ENCODE measurements around the gene CAPN7. TPM values are rescaled to one million over a fixed set of nuclear protein-coding genes. Genes with fewer than 3 reads are reported as not detected.
"Not testable (repeated sequence)": the region's sequence is repeated elsewhere in the genome, so short reads cannot be mapped to it uniquely, and the experiment has no call there.

CAPN7 gene
- total RNA-seq, 1 donor from 2014 or later, result 57.7 TPM

DNA sequence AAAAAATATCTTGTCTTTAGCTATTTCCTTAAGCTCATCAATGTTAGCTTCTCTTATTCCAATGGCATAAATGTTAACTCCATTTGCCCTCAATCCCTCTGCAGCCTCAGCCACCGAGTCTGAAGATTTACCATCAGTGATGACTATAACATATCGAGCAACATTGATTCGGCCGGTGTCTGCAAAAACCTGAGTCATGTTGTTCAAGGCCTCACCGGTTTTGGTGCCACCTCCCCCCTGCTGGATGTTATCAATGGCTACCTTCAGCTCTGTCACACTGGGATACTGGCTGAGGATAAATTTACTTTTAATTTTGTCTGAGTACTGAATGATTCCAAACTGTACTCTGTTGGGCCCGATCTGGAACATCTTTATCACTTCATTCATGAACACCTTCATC is 41.0 kb upstream of the CAPN7 start:
- H3K27ac ChIP-seq, result no peak overlapping the region
- no peak overlapping the region for H3K4me2 ChIP-seq
- TF ChIP-seq, protein P1, sequence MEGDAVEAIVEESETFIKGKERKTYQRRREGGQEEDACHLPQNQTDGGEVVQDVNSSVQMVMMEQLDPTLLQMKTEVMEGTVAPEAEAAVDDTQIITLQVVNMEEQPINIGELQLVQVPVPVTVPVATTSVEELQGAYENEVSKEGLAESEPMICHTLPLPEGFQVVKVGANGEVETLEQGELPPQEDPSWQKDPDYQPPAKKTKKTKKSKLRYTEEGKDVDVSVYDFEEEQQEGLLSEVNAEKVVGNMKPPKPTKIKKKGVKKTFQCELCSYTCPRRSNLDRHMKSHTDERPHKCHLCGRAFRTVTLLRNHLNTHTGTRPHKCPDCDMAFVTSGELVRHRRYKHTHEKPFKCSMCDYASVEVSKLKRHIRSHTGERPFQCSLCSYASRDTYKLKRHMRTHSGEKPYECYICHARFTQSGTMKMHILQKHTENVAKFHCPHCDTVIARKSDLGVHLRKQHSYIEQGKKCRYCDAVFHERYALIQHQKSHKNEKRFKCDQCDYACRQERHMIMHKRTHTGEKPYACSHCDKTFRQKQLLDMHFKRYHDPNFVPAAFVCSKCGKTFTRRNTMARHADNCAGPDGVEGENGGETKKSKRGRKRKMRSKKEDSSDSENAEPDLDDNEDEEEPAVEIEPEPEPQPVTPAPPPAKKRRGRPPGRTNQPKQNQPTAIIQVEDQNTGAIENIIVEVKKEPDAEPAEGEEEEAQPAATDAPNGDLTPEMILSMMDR (IDR thresholded peaks at IDR 0.05), result no peak
- TF ChIP-seq EZH2phosphoT487 (IDR thresholded peaks at IDR 0.05) (no peak), EZH2 (IDR thresholded peaks at IDR 0.05) (no peak)
- Mint-ChIP-seq H3K4me3 (no peak overlapping the region), H3K9me3 (peaks cover 4% of the 10 kb centered on the region), H3K27me3 (ENCODE audit: insufficient read depth, low read depth) (peaks cover 3% of the 10 kb centered on the region), H3K4me1 (no peaks in the 10 kb centered on the region), H3K36me3 (peaks cover 2% of the 10 kb centered on the region), H3K27ac (no peak overlapping the region)
- no peak overlapping the region for H2AFZ ChIP-seq (replicated peaks)
- no peak overlapping the region for H3K9ac ChIP-seq
- H3K4me3 ChIP-seq, result no peak overlapping the region
- peaks cover 4% of the 10 kb centered on the region for H3K27me3 ChIP-seq
- H4K20me1 ChIP-seq (ENCODE audit: low read depth), result no peaks in the 10 kb centered on the region
- DNase-seq (ENCODE audit: low spot score), result no peak
- H3K36me3 ChIP-seq, result no peaks in the 10 kb centered on the region
- no peaks in the 10 kb centered on the region for H3K4me1 ChIP-seq
- no peaks in the 10 kb centered on the region for H3K9me3 ChIP-seq (ENCODE audit: low read depth)
- H3K79me2 ChIP-seq (ENCODE audit: low read depth), result no peaks in the 10 kb centered on the region
- no peaks in the 10 kb centered on the region for H3F3A ChIP-seq (ENCODE audit: low read depth)

DNA sequence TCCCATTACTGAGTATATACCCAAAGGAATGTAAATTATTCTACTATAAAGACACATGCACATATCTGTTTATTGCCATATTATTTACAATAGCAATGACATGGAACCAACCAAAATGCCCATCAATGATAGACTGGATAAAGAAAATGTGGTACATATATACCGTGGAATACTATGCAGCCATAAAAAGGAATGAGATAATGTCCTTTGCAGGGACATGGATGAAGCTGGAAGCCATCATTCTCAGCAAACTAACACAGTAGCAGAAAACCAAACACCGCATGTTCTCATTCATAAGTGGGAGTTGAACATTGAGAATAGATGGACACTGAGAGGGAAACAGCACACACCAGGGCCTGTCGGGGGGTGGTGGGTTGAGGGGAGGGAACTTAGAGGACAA is 39.7 kb upstream of the CAPN7 start:
- H3K36me3 ChIP-seq; H3K4me2 ChIP-seq; H3K27ac ChIP-seq; H3K4me3 ChIP-seq; H3K9me3 ChIP-seq (ENCODE audit: low read depth); H3K4me3 Mint-ChIP-seq; H3K4me1 ChIP-seq; H3K27ac Mint-ChIP-seq; H2AFZ ChIP-seq (replicated peaks); H3K36me3 Mint-ChIP-seq; H3K27me3 ChIP-seq; H3K27me3 Mint-ChIP-seq (ENCODE audit: insufficient read depth, low read depth); H3K9ac ChIP-seq; DNase-seq (ENCODE audit: low spot score); H4K20me1 ChIP-seq (ENCODE audit: low read depth); H3K9me3 Mint-ChIP-seq; H3K4me1 Mint-ChIP-seq; H3K79me2 ChIP-seq (ENCODE audit: low read depth); H3F3A ChIP-seq (ENCODE audit: low read depth): not testable (repeated sequence)

DNA sequence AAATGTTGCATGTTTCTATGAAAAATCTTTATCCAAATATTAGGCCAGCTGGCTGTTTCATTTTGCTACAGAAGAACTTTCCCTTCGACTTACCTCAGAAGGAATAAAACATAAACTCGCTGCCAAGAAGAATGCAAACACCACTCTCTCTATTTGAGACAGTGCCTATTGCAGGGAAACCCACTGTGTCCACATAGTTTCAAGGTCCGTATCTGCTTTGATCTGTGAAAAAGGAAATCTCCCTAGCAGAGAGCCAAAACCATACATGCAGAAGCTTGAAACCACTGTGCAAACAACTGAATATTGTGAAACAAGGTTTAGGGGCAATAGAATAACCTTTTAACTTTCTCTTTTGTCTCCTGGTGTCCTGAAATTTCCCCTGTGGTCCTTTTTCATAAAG is 35.0 kb upstream of the CAPN7 start:
- no peaks in the 10 kb centered on the region for H3K9me3 ChIP-seq (ENCODE audit: low read depth)
- no peak overlapping the region for H3K9ac ChIP-seq
- DNase-seq (ENCODE audit: low spot score), result no peak
- no peak overlapping the region for H3K4me2 ChIP-seq
- H3K27ac Mint-ChIP-seq, result no peak overlapping the region
- TF ChIP-seq, protein P1 (IDR thresholded peaks at IDR 0.05), result no peak
- TF ChIP-seq EZH2 (IDR thresholded peaks at IDR 0.05) (no peak), EZH2phosphoT487 (IDR thresholded peaks at IDR 0.05) (no peak)
- H3K9me3 Mint-ChIP-seq, result no peaks in the 10 kb centered on the region
- H3F3A ChIP-seq (ENCODE audit: low read depth), result no peaks in the 10 kb centered on the region
- no peaks in the 10 kb centered on the region for H3K4me1 Mint-ChIP-seq
- H3K36me3 ChIP-seq, result no peaks in the 10 kb centered on the region
- H3K4me1 ChIP-seq, result no peaks in the 10 kb centered on the region
- no peaks in the 10 kb centered on the region for H3K79me2 ChIP-seq (ENCODE audit: low read depth)
- H2AFZ ChIP-seq (replicated peaks), result no peak overlapping the region
- no peak overlapping the region for H3K4me3 ChIP-seq
- peaks cover 5% of the 10 kb centered on the region for H3K27me3 Mint-ChIP-seq (ENCODE audit: insufficient read depth, low read depth)
- H3K4me3 Mint-ChIP-seq, result no peak overlapping the region
- peaks cover 4% of the 10 kb centered on the region for H3K27me3 ChIP-seq
- no peak overlapping the region for H3K27ac ChIP-seq
- no peaks in the 10 kb centered on the region for H3K36me3 Mint-ChIP-seq
- H4K20me1 ChIP-seq (ENCODE audit: low read depth), result no peaks in the 10 kb centered on the region

DNA sequence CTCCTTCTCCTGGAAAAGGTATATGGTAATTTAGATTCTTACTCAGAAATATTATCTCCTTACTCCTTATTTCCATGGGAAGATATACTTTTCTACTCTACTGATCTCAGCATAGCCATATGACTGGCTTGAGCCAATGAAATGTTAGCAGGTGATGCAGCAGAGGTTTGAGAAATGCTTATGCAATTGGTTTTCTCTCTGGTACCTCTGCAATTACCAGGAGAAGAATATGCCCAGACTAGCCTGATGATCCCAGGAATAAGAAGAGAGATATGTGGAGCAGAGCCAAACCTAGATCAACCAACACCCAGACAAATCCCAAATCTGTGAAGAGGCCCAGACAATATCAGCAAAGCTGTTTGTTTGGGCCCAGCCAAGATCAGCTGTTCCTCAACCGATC is 33.2 kb upstream of the CAPN7 start:
- peaks cover 5% of the 10 kb centered on the region for H3K27me3 Mint-ChIP-seq (ENCODE audit: insufficient read depth, low read depth)

More for the DNA sequence above, 33.2 kb upstream of the CAPN7 start:
- H3K27ac Mint-ChIP-seq, result no peak overlapping the region
- Histone ChIP-seq H3F3A (ENCODE audit: low read depth) (no peaks in the 10 kb centered on the region), H3K4me1 (no peaks in the 10 kb centered on the region), H3K9me3 (ENCODE audit: low read depth) (no peaks in the 10 kb centered on the region), H4K20me1 (ENCODE audit: low read depth) (no peaks in the 10 kb centered on the region), H3K79me2 (ENCODE audit: low read depth) (no peaks in the 10 kb centered on the region), H3K4me2 (no peak overlapping the region), H3K27me3 (peaks cover 4% of the 10 kb centered on the region), H3K27ac (no peak overlapping the region), H3K36me3 (no peaks in the 10 kb centered on the region), H2AFZ (replicated peaks) (no peak overlapping the region), H3K4me3 (no peak overlapping the region), H3K9ac (no peak overlapping the region)
- no peaks in the 10 kb centered on the region for H3K9me3 Mint-ChIP-seq
- TF ChIP-seq, protein P1 (IDR thresholded peaks at IDR 0.05), result no peak
- TF ChIP-seq EZH2phosphoT487 (IDR thresholded peaks at IDR 0.05), result no peak
- no peak for TF ChIP-seq EZH2 (IDR thresholded peaks at IDR 0.05)
- DNase-seq (ENCODE audit: low spot score), result no peak
- no peaks in the 10 kb centered on the region for H3K36me3 Mint-ChIP-seq
- no peak overlapping the region for H3K4me3 Mint-ChIP-seq
- no peaks in the 10 kb centered on the region for H3K4me1 Mint-ChIP-seq
